ENCODE results near the gene TST.
"Not testable (repeated sequence)": the region's sequence is repeated elsewhere in the genome, so short reads cannot be mapped to it uniquely, and the experiment has no call there.

TST gene

GRCh38 chr22:36998620-36999351 is 20.5 kb downstream of the TST start:
- Histone ChIP-seq H3K79me2 (ENCODE audit: control insufficient read depth, insufficient read depth, low read length, unreplicated experiment) (no peaks in the 10 kb centered on the region), H3K27me3 (ENCODE audit: insufficient read depth, low read length) (peaks cover 2% of the 10 kb centered on the region; the same call in 1 of the 2 replicates), H3K4me1 (ENCODE audit: control insufficient read depth, insufficient read depth, low read length, unreplicated experiment) (peaks cover 7% of the 10 kb centered on the region), H3K27ac (ENCODE audit: low read depth, low read length) (no peak overlapping the region), H2AFZ (ENCODE audit: low read length, unreplicated experiment) (no peak overlapping the region), H3K4me3 (ENCODE audit: low read depth, low read length) (no peak overlapping the region), H3K36me3 (ENCODE audit: insufficient read depth, low read length) (no peaks in the 10 kb centered on the region)

GRCh38 chr22:36997746-36998145 is 21.5 kb downstream of the TST start:
- no peaks in the 10 kb centered on the region for H3K36me3 ChIP-seq (ENCODE audit: insufficient read depth, low read length)
- peaks cover 7% of the 10 kb centered on the region for H3K4me1 ChIP-seq (ENCODE audit: control insufficient read depth, insufficient read depth, low read length, unreplicated experiment)
- no peaks in the 10 kb centered on the region for H3K79me2 ChIP-seq (ENCODE audit: control insufficient read depth, insufficient read depth, low read length, unreplicated experiment)
- no peak overlapping the region for H3K27ac ChIP-seq (ENCODE audit: low read depth, low read length)
- no peak overlapping the region for H3K4me3 ChIP-seq (ENCODE audit: low read depth, low read length)
- H2AFZ ChIP-seq (ENCODE audit: low read length, unreplicated experiment): no peak overlapping the region
- peaks cover 4% of the 10 kb centered on the region; the same call in 1 of the 2 replicates for H3K27me3 ChIP-seq (ENCODE audit: insufficient read depth, low read length)

DNA sequence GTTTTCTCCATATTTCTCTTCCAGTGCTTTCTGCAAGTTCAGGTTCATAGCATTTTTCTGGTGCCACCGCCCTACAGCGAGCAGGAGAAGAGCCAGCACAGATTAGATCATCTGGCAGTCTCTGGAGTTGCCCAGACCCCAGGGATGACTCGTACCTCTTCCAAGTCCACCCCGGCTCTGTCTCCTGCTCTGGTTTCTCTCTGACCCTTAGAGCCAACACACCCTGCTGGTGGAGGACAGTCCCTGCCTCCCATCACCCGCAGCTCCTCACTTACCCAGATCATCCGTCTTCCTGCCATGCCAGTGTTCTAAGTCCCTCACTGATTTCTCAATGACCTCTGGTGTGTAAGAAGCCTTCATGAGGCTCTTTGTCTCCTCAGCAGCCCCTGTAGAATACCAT is 28.0 kb downstream of the TST start:
- H3K79me2 ChIP-seq (ENCODE audit: control insufficient read depth, insufficient read depth, low read length, unreplicated experiment): no peaks in the 10 kb centered on the region
- no peaks in the 10 kb centered on the region for H3K36me3 ChIP-seq (ENCODE audit: insufficient read depth, low read length)

GRCh38 chr22:36990457-36990856 is 28.8 kb downstream of the TST start:
- no peak overlapping the region for H2AFZ ChIP-seq (ENCODE audit: low read length, unreplicated experiment)
- no peaks in the 10 kb centered on the region for H3K36me3 ChIP-seq (ENCODE audit: insufficient read depth, low read length)
- H3K27ac ChIP-seq (ENCODE audit: low read depth, low read length): no peak overlapping the region
- H3K4me3 ChIP-seq (ENCODE audit: low read depth, low read length): no peak overlapping the region
- no peaks in the 10 kb centered on the region for H3K4me1 ChIP-seq (ENCODE audit: control insufficient read depth, insufficient read depth, low read length, unreplicated experiment)
- H3K27me3 ChIP-seq (ENCODE audit: insufficient read depth, low read length): peaks cover 35% of the 10 kb centered on the region; the same call in 1 of the 2 replicates
- H3K79me2 ChIP-seq (ENCODE audit: control insufficient read depth, insufficient read depth, low read length, unreplicated experiment): no peaks in the 10 kb centered on the region

More for the DNA sequence above, 28.0 kb downstream of the TST start:
- Histone ChIP-seq H3K4me3 (ENCODE audit: low read depth, low read length) (no peak overlapping the region), H3K27ac (ENCODE audit: low read depth, low read length) (no peak overlapping the region), H3K27me3 (ENCODE audit: insufficient read depth, low read length) (peaks cover 35% of the 10 kb centered on the region; the same call in 1 of the 2 replicates), H2AFZ (ENCODE audit: low read length, unreplicated experiment) (no peak overlapping the region), H3K4me1 (ENCODE audit: control insufficient read depth, insufficient read depth, low read length, unreplicated experiment) (no peaks in the 10 kb centered on the region)

- H3K27me3 ChIP-seq (ENCODE audit: insufficient read depth, low read length): peaks cover 35% of the 10 kb centered on the region; the same call in 1 of the 2 replicates
- H3K4me3 ChIP-seq (ENCODE audit: low read depth, low read length); H3K79me2 ChIP-seq (ENCODE audit: control insufficient read depth, insufficient read depth, low read length, unreplicated experiment); H2AFZ ChIP-seq (ENCODE audit: low read length, unreplicated experiment); H3K4me1 ChIP-seq (ENCODE audit: control insufficient read depth, insufficient read depth, low read length, unreplicated experiment); H3K36me3 ChIP-seq (ENCODE audit: insufficient read depth, low read length); H3K27ac ChIP-seq (ENCODE audit: low read depth, low read length): not testable (repeated sequence)
These were observed 30.2 kb downstream of the TST start for GRCh38 chr22:36989012-36989411.

DNA sequence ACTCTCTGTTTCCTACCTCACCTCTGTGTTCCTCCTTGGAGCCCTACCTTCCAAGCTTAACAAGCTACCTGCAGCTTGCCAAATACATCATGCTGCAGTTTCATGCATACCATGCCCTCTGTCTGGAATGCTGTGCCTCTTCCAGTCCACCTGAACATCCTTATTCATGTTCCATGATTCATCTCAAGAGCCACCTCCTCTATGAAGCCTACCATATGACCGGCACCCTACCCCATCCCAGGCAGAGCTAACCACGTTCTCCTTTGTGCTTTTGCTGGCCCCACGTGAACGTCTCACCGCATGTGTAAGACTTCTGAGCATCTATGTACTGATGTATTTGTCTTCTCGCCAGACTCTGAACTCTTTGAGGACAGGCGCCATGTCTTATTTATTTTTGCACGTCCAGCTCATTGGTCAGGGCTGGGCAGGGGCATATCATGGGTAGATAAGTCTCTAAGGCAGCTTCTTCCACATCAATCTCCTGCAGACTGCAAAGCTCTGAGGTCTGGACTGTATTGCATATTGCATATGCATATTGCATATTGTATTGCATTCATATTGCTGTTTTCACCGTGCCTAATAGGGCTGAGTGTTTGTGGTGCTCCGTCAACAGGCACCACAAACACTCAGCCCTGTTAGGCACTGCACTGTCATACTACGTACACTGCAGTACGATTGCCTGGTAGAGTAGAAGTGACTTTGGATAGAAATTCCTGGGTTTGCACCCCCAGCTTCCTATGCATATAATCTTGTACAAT is 31.0 kb downstream of the TST start:
- Histone ChIP-seq H3K27me3 (ENCODE audit: insufficient read depth, low read length) (peaks cover 31% of the 10 kb centered on the region; the same call in 1 of the 2 replicates), H3K36me3 (ENCODE audit: insufficient read depth, low read length) (no peaks in the 10 kb centered on the region), H3K4me3 (ENCODE audit: low read depth, low read length) (no peak overlapping the region), H3K27ac (ENCODE audit: low read depth, low read length) (no peak overlapping the region), H3K4me1 (ENCODE audit: control insufficient read depth, insufficient read depth, low read length, unreplicated experiment) (no peaks in the 10 kb centered on the region), H2AFZ (ENCODE audit: low read length, unreplicated experiment) (no peak overlapping the region), H3K79me2 (ENCODE audit: control insufficient read depth, insufficient read depth, low read length, unreplicated experiment) (no peaks in the 10 kb centered on the region)

- H3K27ac ChIP-seq (ENCODE audit: low read depth, low read length): no peak overlapping the region
- H2AFZ ChIP-seq (ENCODE audit: low read length, unreplicated experiment): no peak overlapping the region
- no peaks in the 10 kb centered on the region for H3K36me3 ChIP-seq (ENCODE audit: insufficient read depth, low read length)
- no peaks in the 10 kb centered on the region for H3K79me2 ChIP-seq (ENCODE audit: control insufficient read depth, insufficient read depth, low read length, unreplicated experiment)
- no peak overlapping the region for H3K4me3 ChIP-seq (ENCODE audit: low read depth, low read length)
- H3K4me1 ChIP-seq (ENCODE audit: control insufficient read depth, insufficient read depth, low read length, unreplicated experiment): no peaks in the 10 kb centered on the region
- peaks cover 27% of the 10 kb centered on the region; the same call in 1 of the 2 replicates for H3K27me3 ChIP-seq (ENCODE audit: insufficient read depth, low read length)
These were observed 32.9 kb downstream of the TST start for GRCh38 chr22:36986242-36986821.

- H3K36me3 ChIP-seq (ENCODE audit: insufficient read depth, low read length): no peaks in the 10 kb centered on the region
- H3K79me2 ChIP-seq (ENCODE audit: control insufficient read depth, insufficient read depth, low read length, unreplicated experiment): no peaks in the 10 kb centered on the region
- H3K27ac ChIP-seq (ENCODE audit: low read depth, low read length): no peak overlapping the region
- H2AFZ ChIP-seq (ENCODE audit: low read length, unreplicated experiment): no peak overlapping the region
- no peak overlapping the region for H3K4me3 ChIP-seq (ENCODE audit: low read depth, low read length)
- H3K27me3 ChIP-seq (ENCODE audit: insufficient read depth, low read length): peaks cover 17% of the 10 kb centered on the region; the same call in 1 of the 2 replicates
- no peaks in the 10 kb centered on the region for H3K4me1 ChIP-seq (ENCODE audit: control insufficient read depth, insufficient read depth, low read length, unreplicated experiment)
These were observed 33.9 kb downstream of the TST start for GRCh38 chr22:36985211-36985889.

DNA sequence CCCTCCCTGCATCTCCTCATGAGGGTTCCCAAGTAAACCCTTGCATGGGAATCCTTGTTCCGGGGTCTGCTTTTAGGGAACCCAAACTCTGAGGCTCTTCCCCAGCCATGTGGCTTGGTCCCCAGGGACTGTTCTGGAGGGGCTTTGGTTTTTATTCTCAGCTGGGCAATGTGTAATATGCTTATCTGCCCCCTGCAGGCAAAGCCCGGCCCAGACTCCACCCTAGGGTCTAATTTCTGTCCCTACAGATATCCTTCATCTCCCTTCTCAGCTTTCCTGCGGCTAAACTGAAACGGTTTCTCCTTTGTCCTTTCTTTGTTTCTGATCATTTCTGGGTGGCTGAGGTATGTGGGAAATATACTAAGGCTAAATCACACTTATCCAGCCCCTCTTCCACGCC is 37.1 kb downstream of the TST start:
- Histone ChIP-seq H3K4me3 (ENCODE audit: low read depth, low read length) (no peak overlapping the region), H3K79me2 (ENCODE audit: control insufficient read depth, insufficient read depth, low read length, unreplicated experiment) (no peaks in the 10 kb centered on the region), H3K27me3 (ENCODE audit: insufficient read depth, low read length) (no peaks in the 10 kb centered on the region), H3K4me1 (ENCODE audit: control insufficient read depth, insufficient read depth, low read length, unreplicated experiment) (no peaks in the 10 kb centered on the region), H2AFZ (ENCODE audit: low read length, unreplicated experiment) (no peak overlapping the region), H3K27ac (ENCODE audit: low read depth, low read length) (no peak overlapping the region), H3K36me3 (ENCODE audit: insufficient read depth, low read length) (no peaks in the 10 kb centered on the region)

GRCh38 chr22:36981247-36981775 is 37.9 kb downstream of the TST start:
- Histone ChIP-seq H3K36me3 (ENCODE audit: insufficient read depth, low read length) (no peaks in the 10 kb centered on the region), H3K27ac (ENCODE audit: low read depth, low read length) (no peak overlapping the region)

More at GRCh38 chr22:36981247-36981775, 37.9 kb downstream of the TST start:
- Histone ChIP-seq H3K79me2 (ENCODE audit: control insufficient read depth, insufficient read depth, low read length, unreplicated experiment) (no peaks in the 10 kb centered on the region), H3K4me1 (ENCODE audit: control insufficient read depth, insufficient read depth, low read length, unreplicated experiment) (no peaks in the 10 kb centered on the region), H3K4me3 (ENCODE audit: low read depth, low read length) (no peak overlapping the region), H3K27me3 (ENCODE audit: insufficient read depth, low read length) (no peaks in the 10 kb centered on the region), H2AFZ (ENCODE audit: low read length, unreplicated experiment) (no peak overlapping the region)

All from ACC112 (cell line).